ENCODE data around the gene GBP7.

GRCh38 chr1:89200663-89201062, 24.9 kb upstream of the GBP7 start:
- TF ChIP-seq, protein P1, sequence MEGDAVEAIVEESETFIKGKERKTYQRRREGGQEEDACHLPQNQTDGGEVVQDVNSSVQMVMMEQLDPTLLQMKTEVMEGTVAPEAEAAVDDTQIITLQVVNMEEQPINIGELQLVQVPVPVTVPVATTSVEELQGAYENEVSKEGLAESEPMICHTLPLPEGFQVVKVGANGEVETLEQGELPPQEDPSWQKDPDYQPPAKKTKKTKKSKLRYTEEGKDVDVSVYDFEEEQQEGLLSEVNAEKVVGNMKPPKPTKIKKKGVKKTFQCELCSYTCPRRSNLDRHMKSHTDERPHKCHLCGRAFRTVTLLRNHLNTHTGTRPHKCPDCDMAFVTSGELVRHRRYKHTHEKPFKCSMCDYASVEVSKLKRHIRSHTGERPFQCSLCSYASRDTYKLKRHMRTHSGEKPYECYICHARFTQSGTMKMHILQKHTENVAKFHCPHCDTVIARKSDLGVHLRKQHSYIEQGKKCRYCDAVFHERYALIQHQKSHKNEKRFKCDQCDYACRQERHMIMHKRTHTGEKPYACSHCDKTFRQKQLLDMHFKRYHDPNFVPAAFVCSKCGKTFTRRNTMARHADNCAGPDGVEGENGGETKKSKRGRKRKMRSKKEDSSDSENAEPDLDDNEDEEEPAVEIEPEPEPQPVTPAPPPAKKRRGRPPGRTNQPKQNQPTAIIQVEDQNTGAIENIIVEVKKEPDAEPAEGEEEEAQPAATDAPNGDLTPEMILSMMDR (IDR thresholded peaks at IDR 0.05): no peak
- TF ChIP-seq POLR2A (IDR thresholded peaks at IDR 0.05; ENCODE audit: low read depth) (no peak), EP300 (IDR thresholded peaks at IDR 0.05) (no peak), POLR2AphosphoS5 (IDR thresholded peaks at IDR 0.05) (no peak)
